ENCODE data around the gene PGRMC2.

DNA sequence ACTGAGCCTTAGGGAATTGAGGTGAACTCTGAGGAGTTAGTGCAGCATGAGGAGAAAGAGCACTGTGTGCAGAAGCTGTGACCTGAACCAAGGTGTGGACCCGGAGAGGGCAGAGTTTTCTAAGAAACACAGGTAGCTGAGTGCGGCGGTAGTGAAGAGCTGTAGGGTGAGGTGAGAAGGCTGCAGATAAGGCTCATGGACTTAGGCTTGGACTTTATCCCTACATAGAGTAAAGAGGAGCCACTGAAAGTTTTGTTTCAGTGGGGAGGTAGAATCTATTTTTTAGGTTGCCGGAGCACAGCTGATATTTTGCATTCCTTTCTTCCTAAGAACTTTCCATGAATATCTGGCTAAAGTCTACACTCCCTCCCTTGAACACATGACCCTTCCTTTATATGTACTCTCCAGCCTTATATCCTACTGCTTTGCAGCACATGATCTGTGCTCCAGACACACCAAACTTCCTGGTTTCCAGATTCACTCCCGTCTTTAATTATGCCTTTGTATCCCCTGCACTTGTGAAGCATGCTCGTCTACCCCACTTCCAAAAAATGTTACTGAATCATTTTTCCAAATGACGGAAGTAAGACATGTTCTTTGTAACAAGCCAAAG lies 10.6 kb upstream of the PGRMC2 start:
- TF ChIP-seq, protein P1, sequence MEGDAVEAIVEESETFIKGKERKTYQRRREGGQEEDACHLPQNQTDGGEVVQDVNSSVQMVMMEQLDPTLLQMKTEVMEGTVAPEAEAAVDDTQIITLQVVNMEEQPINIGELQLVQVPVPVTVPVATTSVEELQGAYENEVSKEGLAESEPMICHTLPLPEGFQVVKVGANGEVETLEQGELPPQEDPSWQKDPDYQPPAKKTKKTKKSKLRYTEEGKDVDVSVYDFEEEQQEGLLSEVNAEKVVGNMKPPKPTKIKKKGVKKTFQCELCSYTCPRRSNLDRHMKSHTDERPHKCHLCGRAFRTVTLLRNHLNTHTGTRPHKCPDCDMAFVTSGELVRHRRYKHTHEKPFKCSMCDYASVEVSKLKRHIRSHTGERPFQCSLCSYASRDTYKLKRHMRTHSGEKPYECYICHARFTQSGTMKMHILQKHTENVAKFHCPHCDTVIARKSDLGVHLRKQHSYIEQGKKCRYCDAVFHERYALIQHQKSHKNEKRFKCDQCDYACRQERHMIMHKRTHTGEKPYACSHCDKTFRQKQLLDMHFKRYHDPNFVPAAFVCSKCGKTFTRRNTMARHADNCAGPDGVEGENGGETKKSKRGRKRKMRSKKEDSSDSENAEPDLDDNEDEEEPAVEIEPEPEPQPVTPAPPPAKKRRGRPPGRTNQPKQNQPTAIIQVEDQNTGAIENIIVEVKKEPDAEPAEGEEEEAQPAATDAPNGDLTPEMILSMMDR (IDR thresholded peaks at IDR 0.05) = no peak
- no peak for TF ChIP-seq POLR2A (IDR thresholded peaks at IDR 0.05)

All from body of pancreas (tissue), 4 donors.